Left renal cortex interstitium (tissue), 4 donors: ENCODE results near the gene UGT2B28. TPM values are rescaled to one million over a fixed set of nuclear protein-coding genes. Genes with fewer than 3 reads are reported as not detected.
"Not testable (repeated sequence)": the region's sequence is repeated elsewhere in the genome, so short reads cannot be mapped to it uniquely, and the experiment has no call there.

ENCODE experiments used
- DNase-seq, 4 donors: peaks; one replicate each; pipeline ENCODE4 v3.0.0-alpha.2; 2013; ENCODE audit warnings: low read depth in 4 of 4, low spot score in 2 of 4, missing footprints in 1 of 4
- polyA plus RNA-seq, 4 donors: library from polyadenylated mRNA; unstranded; fragments of 120-200 nt; gene quantifications; one replicate each; pipeline ENCODE4 v1.2.1, GENCODE V29; 2013; ENCODE audit not compliant: insufficient read length in 4 of 4

The UGT2B28 gene
- polyA plus RNA-seq, 4 donors: 0.11 to 0.68 (median 0.13) TPM; not detected in 1

DNA sequence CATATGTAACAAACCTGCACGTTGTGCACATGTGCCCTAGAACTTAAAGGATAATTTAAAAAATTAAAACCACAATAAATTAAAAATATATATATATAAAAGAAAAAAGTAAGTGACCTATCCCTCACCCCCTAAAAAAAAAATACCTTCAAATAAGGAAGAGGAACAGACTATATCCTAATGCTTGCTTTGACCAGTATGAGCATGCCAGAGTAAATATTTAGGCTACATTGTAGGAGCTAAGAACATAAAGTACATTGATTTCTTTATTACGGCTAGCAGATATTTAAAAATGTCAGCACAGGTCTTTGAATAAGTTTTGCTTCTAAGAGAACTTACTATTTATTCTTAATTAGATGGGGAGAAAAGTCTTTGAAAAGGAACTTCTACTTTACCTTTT, 62.8 kb downstream of the UGT2B28 start:
- DNase-seq: not testable (repeated sequence)

DNA sequence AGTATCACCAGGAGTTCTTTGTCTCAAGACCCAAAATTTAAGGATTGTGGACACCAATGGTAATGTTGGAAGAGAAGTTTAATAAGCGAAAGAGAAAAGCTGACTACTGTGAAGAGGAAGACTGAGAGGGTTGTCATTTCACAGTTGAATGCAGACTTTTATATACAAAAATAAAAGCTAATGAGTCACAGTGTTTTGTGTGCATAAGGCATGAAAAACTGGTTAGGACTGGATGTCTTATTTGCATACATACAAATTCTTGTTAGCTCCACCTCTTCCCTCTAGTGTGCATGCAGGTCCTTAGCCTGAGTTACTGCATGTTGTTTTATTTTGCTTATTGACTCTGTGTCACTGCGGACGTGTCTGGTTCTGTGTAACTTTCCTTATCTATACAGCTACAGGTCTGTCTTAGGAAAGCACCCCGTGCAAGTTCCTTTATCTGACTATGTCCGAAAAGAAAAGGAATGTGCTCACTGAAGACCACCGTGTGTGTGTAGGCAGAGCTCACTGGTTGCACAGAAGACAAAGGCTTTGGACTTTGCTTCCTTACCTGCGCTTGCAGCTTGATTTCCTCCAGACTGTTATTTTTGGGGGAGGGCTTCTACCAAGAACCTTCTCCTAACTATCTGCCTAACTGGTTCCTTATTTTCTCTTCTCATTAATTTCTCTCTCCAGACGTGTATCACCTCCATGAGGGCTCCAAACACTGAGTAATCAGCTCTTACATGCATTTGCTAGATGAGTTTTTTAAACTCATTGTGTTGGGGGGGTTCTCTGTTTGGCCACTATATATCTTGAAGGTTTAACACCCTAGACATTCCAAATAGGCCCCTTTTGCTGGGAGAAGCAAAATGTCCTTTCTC, 63.5 kb downstream of the UGT2B28 start:
- not testable (repeated sequence) for DNase-seq

Other genes with a start within 250 kb of the UGT2B28 start
- 10 to 100 TPM; 70.1 to 81.2 (median 71.4) TPM for gene UGT2B7, start 184.0 kb upstream of the UGT2B28 start, polyA plus RNA-seq
- gene UGT2B11, start 65.7 kb upstream of the UGT2B28 start, polyA plus RNA-seq: 1 to 10 TPM; 2.2 to 4.9 (median 3.4) TPM
- gene UGT2B4, start 215.4 kb downstream of the UGT2B28 start, polyA plus RNA-seq: 1 to 10 TPM in 2 of 4 donors, under 1 TPM in 2; 0.47 to 4.3 (median 0.80) TPM